Right lobe of liver (tissue), 4 donors: ENCODE measurements around the gene MAML2.

Experiments used
- CTCF ChIP-seq, 4 donors: fragments of 200-600 bp in 3 of 4; fragments of 450-650 bp in 1 of 4; IDR thresholded peaks; one replicate each; pipeline versions ENCODE4 v1.5.1 to v1.8.0; 2016 to 2022; ENCODE audit warnings: antibody characterized with exemption in 4 of 4, mild to moderate bottlenecking in 2 of 4
- POLR2A ChIP-seq: fragments of 450-650 bp; IDR thresholded peaks from one replicate; pipeline ENCODE4 v1.6.1; 2017; ENCODE audit warnings: antibody characterized with exemption, mild to moderate bottlenecking
- donor health status: DM: no; HTN: no; CAD: no.
- donor health status: DM: no; HTN: no; CAD: no.
- donor health status: DM: no; HTN: yes; CAD: no.

GRCh38 chr11:96232132-96232531 is 110.9 kb downstream of the MAML2 start:
- no peak for TF ChIP-seq CTCF (IDR thresholded peaks at IDR 0.05)
- no peak for TF ChIP-seq POLR2A
